ENCODE results near the gene CD4.

DNA sequence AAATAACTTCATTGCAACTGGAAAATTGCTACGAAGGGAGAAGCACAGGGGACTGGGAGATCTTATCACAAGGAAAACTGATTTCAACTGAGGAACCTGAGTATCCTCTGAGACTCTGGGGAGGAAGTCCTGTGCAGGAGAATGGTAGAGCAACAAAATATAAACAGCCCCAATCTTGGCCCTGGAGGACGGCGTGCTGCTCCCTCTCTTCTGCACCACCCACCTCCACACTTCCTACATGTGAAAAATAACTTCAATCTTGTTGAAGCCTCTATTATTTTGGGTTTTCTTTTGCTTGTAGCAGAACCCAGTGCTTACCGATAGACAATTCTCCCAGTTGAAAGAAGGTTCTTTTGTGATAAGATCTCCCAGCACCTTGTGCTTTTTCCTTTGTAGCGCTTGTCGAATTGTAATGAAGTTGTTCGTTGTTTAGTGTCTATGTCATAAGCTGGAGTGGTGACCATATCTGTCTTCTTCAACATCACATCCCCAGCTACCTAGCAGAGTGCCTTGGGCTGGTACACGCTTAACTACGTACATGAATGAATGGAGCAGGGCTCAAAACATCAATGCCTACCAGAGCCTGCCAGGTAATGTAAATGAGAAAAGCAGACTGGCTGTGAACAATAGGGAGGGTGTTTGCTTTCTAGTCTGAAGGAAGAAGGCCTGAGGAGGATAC, 2.8 kb upstream of the CD4 start:
- TF ChIP-seq, protein P1, sequence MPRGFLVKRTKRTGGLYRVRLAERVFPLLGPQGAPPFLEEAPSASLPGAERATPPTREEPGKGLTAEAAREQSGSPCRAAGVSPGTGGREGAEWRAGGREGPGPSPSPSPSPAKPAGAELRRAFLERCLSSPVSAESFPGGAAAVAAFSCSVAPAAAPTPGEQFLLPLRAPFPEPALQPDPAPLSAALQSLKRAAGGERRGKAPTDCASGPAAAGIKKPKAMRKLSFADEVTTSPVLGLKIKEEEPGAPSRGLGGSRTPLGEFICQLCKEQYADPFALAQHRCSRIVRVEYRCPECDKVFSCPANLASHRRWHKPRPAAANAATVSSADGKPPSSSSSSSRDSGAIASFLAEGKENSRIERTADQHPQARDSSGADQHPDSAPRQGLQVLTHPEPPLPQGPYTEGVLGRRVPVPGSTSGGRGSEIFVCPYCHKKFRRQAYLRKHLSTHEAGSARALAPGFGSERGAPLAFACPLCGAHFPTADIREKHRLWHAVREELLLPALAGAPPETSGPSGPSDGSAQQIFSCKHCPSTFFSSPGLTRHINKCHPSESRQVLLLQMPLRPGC (tag by site-specific recombination; IDR thresholded peaks at IDR 0.05) = no peak
- TF ChIP-seq, protein P2, sequence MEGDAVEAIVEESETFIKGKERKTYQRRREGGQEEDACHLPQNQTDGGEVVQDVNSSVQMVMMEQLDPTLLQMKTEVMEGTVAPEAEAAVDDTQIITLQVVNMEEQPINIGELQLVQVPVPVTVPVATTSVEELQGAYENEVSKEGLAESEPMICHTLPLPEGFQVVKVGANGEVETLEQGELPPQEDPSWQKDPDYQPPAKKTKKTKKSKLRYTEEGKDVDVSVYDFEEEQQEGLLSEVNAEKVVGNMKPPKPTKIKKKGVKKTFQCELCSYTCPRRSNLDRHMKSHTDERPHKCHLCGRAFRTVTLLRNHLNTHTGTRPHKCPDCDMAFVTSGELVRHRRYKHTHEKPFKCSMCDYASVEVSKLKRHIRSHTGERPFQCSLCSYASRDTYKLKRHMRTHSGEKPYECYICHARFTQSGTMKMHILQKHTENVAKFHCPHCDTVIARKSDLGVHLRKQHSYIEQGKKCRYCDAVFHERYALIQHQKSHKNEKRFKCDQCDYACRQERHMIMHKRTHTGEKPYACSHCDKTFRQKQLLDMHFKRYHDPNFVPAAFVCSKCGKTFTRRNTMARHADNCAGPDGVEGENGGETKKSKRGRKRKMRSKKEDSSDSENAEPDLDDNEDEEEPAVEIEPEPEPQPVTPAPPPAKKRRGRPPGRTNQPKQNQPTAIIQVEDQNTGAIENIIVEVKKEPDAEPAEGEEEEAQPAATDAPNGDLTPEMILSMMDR (tag by site-specific recombination; IDR thresholded peaks at IDR 0.05) = no peak
- TF ChIP-seq ZNF138 (tag by site-specific recombination; IDR thresholded peaks at IDR 0.05; ENCODE audit: borderline replicate concordance) = no peak
- TF ChIP-seq ZNF501 (tag by site-specific recombination; IDR thresholded peaks at IDR 0.05) = no peak
- no peak for TF ChIP-seq ZNF26 (tag by site-specific recombination; IDR thresholded peaks at IDR 0.05)
- TF ChIP-seq ZNF658 (tag by site-specific recombination; IDR thresholded peaks at IDR 0.05) = no peak
- TF ChIP-seq GLI2 (tag by site-specific recombination; IDR thresholded peaks at IDR 0.05; ENCODE audit: borderline replicate concordance, low read depth) = no peak
- TF ChIP-seq KLF8 (tag by site-specific recombination; IDR thresholded peaks at IDR 0.05) = no peak
- TF ChIP-seq KLF1 (tag by site-specific recombination; IDR thresholded peaks at IDR 0.05) = no peak
- TF ChIP-seq ZNF623 (tag by site-specific recombination; IDR thresholded peaks at IDR 0.05) = no peak
- no peak for TF ChIP-seq ZIC2 (tag by site-specific recombination; IDR thresholded peaks at IDR 0.05)
- no peak for TF ChIP-seq ZNF302 (tag by site-specific recombination; IDR thresholded peaks at IDR 0.05; ENCODE audit: low read depth)
- TF ChIP-seq SCRT1 (tag by site-specific recombination; IDR thresholded peaks at IDR 0.05; ENCODE audit: borderline replicate concordance) = no peak
